A673 (cell line): ENCODE measurements around the gene LRTM2. TPM values are rescaled to one million over a fixed set of nuclear protein-coding genes. Genes with fewer than 3 reads are reported as not detected.

ENCODE experiments used
- BruUV-seq: library from RNA; stranded (reverse); fragments of 400-500 nt; replicated peaks from 2 replicates; lab custom pipeline; 2021; lab: Mats Ljungman, UMichigan
- CTCF ChIA-PET: fragments of 300-600 bp; sonication (Branson Sonifier 250); formaldehyde crosslinking; loops from one replicate; lab custom pipeline; 2022; ENCODE audit warnings: antibody characterized with exemption; lab: Charles Lee
- POLR2A ChIA-PET: fragments of 300-600 bp; sonication (Branson Sonifier 250); formaldehyde crosslinking; loops from one replicate; lab custom pipeline; 2022; ENCODE audit warnings: antibody characterized with exemption; ENCODE audit not compliant: low non-redundant PET; lab: Charles Lee
- DNase-seq: peaks from one replicate; pipeline ENCODE4 v3.0.0-alpha.2; 2015; ENCODE audit warnings: low spot score
- H3K27ac ChIP-seq: fragments of 200-600 bp; sonication (generic); 2 replicates; pipeline ENCODE4 v1.5.1; 2016; ENCODE audit warnings: mixed run types, low read depth, mild to moderate bottlenecking, mixed read lengths, antibody characterized with exemption, low read length; ENCODE audit not compliant: poor library complexity, severe bottlenecking
- H3K27me3 ChIP-seq: fragments of 200-600 bp; sonication (generic); replicated peaks from 2 replicates; pipeline ENCODE4 v1.6.1; 2017; ENCODE audit warnings: mixed run types, low read depth, mild to moderate bottlenecking, mixed read lengths, antibody characterized with exemption, low read length; ENCODE audit not compliant: insufficient read depth, poor library complexity
- H3K36me3 ChIP-seq: fragments of 200-600 bp; sonication (generic); 2 replicates; pipeline ENCODE4 v1.6.1; 2016; ENCODE audit warnings: mixed run types, mild to moderate bottlenecking, mixed read lengths, antibody characterized with exemption, low read length; ENCODE audit not compliant: insufficient read depth, poor library complexity, severe bottlenecking
- H3K4me1 ChIP-seq: fragments of 200-600 bp; sonication (generic); 2 replicates; pipeline ENCODE4 v1.6.1; 2017; ENCODE audit warnings: mixed run types, mild to moderate bottlenecking, mixed read lengths, antibody characterized with exemption, low read length; ENCODE audit not compliant: insufficient read depth, poor library complexity, severe bottlenecking
- H3K4me3 ChIP-seq: fragments of 200-600 bp; sonication (generic); 2 replicates; pipeline ENCODE4 v1.5.1; 2016; ENCODE audit warnings: low read depth, mixed run types, mild to moderate bottlenecking, mixed read lengths, low read length; ENCODE audit not compliant: poor library complexity, severe bottlenecking
- H3K9me3 ChIP-seq: fragments of 200-600 bp; sonication (generic); 2 replicates; pipeline ENCODE4 v1.6.1; 2016; ENCODE audit warnings: mixed run types, low read depth, mild to moderate bottlenecking, mixed read lengths, antibody characterized with exemption, low read length; ENCODE audit not compliant: poor library complexity, severe bottlenecking
- CTCF ChIP-seq: fragments of 300-800, 200-600 bp; sonication (generic); conservative IDR thresholded peaks from 2 replicates; pipeline ENCODE4 v1.5.1; 2017; ENCODE audit warnings: low read depth, mild to moderate bottlenecking, antibody characterized with exemption, low read length, moderate library complexity, mixed read lengths
- EZH2 ChIP-seq: fragments of 200-600 bp; sonication (generic); IDR thresholded peaks from 2 replicates; pipeline ENCODE4 v1.6.1; 2017; ENCODE audit warnings: borderline replicate concordance, low read depth, mild to moderate bottlenecking, mixed read lengths, antibody characterized with exemption, low read length; ENCODE audit not compliant: poor library complexity, severe bottlenecking
- intact Hi-C: fragments of 100-400 bp; cut with micrococcal nuclease; formaldehyde crosslinking; loops from one replicate; pipeline ENCODE4 v1.10.0; 2022; ENCODE audit not compliant: unreplicated experiment
- total RNA-seq: library from RNA; stranded (reverse); gene quantifications from 2 replicates; pipeline ENCODE4 v1.2.3, GENCODE V29; 2021

LRTM2 gene
- total RNA-seq, 1 experiment from 2014 or later: not detected

GRCh38 chr12:1838205-1838993, 18.0 kb downstream of the LRTM2 start:
- intact Hi-C loops: no loop called here
- Histone ChIP-seq H3K36me3 (no peaks in the 10 kb centered on the region), H3K27ac (no peak overlapping the region), H3K4me1 (peaks cover 30% of the 10 kb centered on the region), H3K9me3 (no peaks in the 10 kb centered on the region), H3K27me3 (no peaks in the 10 kb centered on the region), H3K4me3 (no peak overlapping the region)
- ChIA-PET POLR2A (no interaction called here), CTCF (no interaction called here)
- BruUV-seq: no TSS peak
- DNase-seq: no peak
- TF ChIP-seq EZH2: no peak
- no peak for TF ChIP-seq CTCF

- Histone ChIP-seq H3K27ac (no peak overlapping the region), H3K9me3 (no peaks in the 10 kb centered on the region), H3K4me3 (no peak overlapping the region), H3K36me3 (no peaks in the 10 kb centered on the region), H3K27me3 (no peaks in the 10 kb centered on the region), H3K4me1 (peaks cover 36% of the 10 kb centered on the region)
- TF ChIP-seq EZH2: no peak
- TF ChIP-seq CTCF: no peak
- BruUV-seq: no TSS peak
- ChIA-PET POLR2A (no interaction called here), CTCF (no interaction called here)
- DNase-seq: no peak
- intact Hi-C loops: no loop called here
These were observed 18.6 kb downstream of the LRTM2 start for GRCh38 chr12:1838994-1839365.

- H3K4me3 ChIP-seq: no peak overlapping the region
- CTCF ChIA-PET: no interaction called here
- BruUV-seq: no TSS peak
- H3K36me3 ChIP-seq: no peaks in the 10 kb centered on the region
- H3K27me3 ChIP-seq: no peaks in the 10 kb centered on the region
- DNase-seq: no peak
- intact Hi-C loops: no loop called here
- peaks cover 41% of the 10 kb centered on the region for H3K4me1 ChIP-seq
- no peaks in the 10 kb centered on the region for H3K9me3 ChIP-seq
- no peak for TF ChIP-seq EZH2
- no peak for TF ChIP-seq CTCF
- no peak overlapping the region for H3K27ac ChIP-seq
- POLR2A ChIA-PET: interaction anchor here (0.6 kb wide), 1 partner anchor 73 kb away, joined by 4 read pairs; no protein-coding TSS in a partner anchor
These were observed 19.1 kb downstream of the LRTM2 start for GRCh38 chr12:1839464-1839863.
